ENCODE results near the gene AGAP1.

Gene AGAP1

GRCh38 chr2:235453605-235454151 lies 40.2 kb upstream of the AGAP1 start:
- no peak for TF ChIP-seq CTCF (IDR thresholded peaks at IDR 0.05; ENCODE audit: low read depth, low read length)
- H3K4me3 ChIP-seq (replicated peaks in 1 of 2; ENCODE audit: low read depth in 2 of 2, low read length in 2 of 2), result no peak overlapping the region
- DNase-seq (ENCODE audit: low read depth in 2 of 2), result no peak

GRCh38 chr2:235458839-235459273 lies 35.0 kb upstream of the AGAP1 start:
- no peak for TF ChIP-seq CTCF (IDR thresholded peaks at IDR 0.05; ENCODE audit: low read depth, low read length)
- peak; percentile 25 to 66 for DNase-seq (ENCODE audit: low read depth in 2 of 2)
- no peak overlapping the region for H3K4me3 ChIP-seq (replicated peaks in 1 of 2; ENCODE audit: low read depth in 2 of 2, low read length in 2 of 2)

GRCh38 chr2:235460548-235461047 lies 33.2 kb upstream of the AGAP1 start:
- H3K4me3 ChIP-seq (replicated peaks in 1 of 2; ENCODE audit: low read depth in 2 of 2, low read length in 2 of 2), result no peak overlapping the region
- no peak for TF ChIP-seq CTCF (IDR thresholded peaks at IDR 0.05; ENCODE audit: low read depth, low read length)
- no peak for DNase-seq (ENCODE audit: low read depth in 2 of 2)

GRCh38 chr2:235461763-235462414 lies 32.0 kb upstream of the AGAP1 start:
- no peak for DNase-seq (ENCODE audit: low read depth in 2 of 2)
- TF ChIP-seq CTCF (IDR thresholded peaks at IDR 0.05; ENCODE audit: low read depth, low read length), result no peak

GRCh38 chr2:235462415-235462790 lies 31.4 kb upstream of the AGAP1 start:
- DNase-seq (ENCODE audit: low read depth in 2 of 2), result no peak
- TF ChIP-seq CTCF (IDR thresholded peaks at IDR 0.05; ENCODE audit: low read depth, low read length), result no peak
- H3K4me3 ChIP-seq (replicated peaks in 1 of 2; ENCODE audit: low read depth in 2 of 2, low read length in 2 of 2), result no peak overlapping the region

More at GRCh38 chr2:235461763-235462414, 32.0 kb upstream of the AGAP1 start:
- no peak overlapping the region for H3K4me3 ChIP-seq (replicated peaks in 1 of 2; ENCODE audit: low read depth in 2 of 2, low read length in 2 of 2)

- peak in 1 of 2 donors; percentile 8 for DNase-seq (ENCODE audit: low read depth in 2 of 2)
- H3K4me3 ChIP-seq (replicated peaks in 1 of 2; ENCODE audit: low read depth in 2 of 2, low read length in 2 of 2), result no peak overlapping the region
- TF ChIP-seq CTCF (IDR thresholded peaks at IDR 0.05; ENCODE audit: low read depth, low read length), result no peak
Observed at GRCh38 chr2:235463893-235464292, 29.9 kb upstream of the AGAP1 start.

Data from cardiac fibroblast (primary cell).